Activated naive CD4-positive, alpha-beta T cell treated with anti-CD3 and anti-CD28 coated beads, Interleukin-2, amount 50 U/mL, for 72 hours (primary cell): ENCODE results near the gene PLAGL1. TPM values are rescaled to one million over a fixed set of nuclear protein-coding genes. Genes with fewer than 3 reads are reported as not detected.
"Not testable (repeated sequence)": the region's sequence is repeated elsewhere in the genome, so short reads cannot be mapped to it uniquely, and the experiment has no call there.

Experiments used
- ATAC-seq, 2 donors: fragments of 150-1000 bp; cut with Tn5 transposase; 2 replicates each; pipeline ENCODE4 v1.10.0; 2021; ENCODE audit warnings: mild to moderate bottlenecking in 2 of 2, moderate library complexity in 2 of 2
- DNase-seq, 2 donors: peaks; one replicate each; pipeline ENCODE4 v3.0.0; 2021 to 2022; ENCODE audit warnings: low spot score in 2 of 2
- H3K27ac Mint-ChIP-seq, 2 donors: one replicate each; pipeline ENCODE4 v1.8.0; 2022; ENCODE audit warnings: mild to moderate bottlenecking in 2 of 2, mixed read lengths in 2 of 2
- H3K36me3 Mint-ChIP-seq, 2 donors: one replicate each; pipeline ENCODE4 v1.8.0; 2022; ENCODE audit warnings: mixed read lengths in 2 of 2
- H3K9me3 Mint-ChIP-seq, 2 donors: one replicate each; pipeline ENCODE4 v1.8.0; 2022; ENCODE audit warnings: mixed read lengths in 2 of 2
- total RNA-seq, 2 donors: library from RNA; stranded (reverse); gene quantifications; one replicate each; pipeline ENCODE4 v1.2.3, GENCODE V29; 2022

Gene PLAGL1
- total RNA-seq, 2 donors from 2014 or later, result 11.0 to 18.8 TPM

DNA sequence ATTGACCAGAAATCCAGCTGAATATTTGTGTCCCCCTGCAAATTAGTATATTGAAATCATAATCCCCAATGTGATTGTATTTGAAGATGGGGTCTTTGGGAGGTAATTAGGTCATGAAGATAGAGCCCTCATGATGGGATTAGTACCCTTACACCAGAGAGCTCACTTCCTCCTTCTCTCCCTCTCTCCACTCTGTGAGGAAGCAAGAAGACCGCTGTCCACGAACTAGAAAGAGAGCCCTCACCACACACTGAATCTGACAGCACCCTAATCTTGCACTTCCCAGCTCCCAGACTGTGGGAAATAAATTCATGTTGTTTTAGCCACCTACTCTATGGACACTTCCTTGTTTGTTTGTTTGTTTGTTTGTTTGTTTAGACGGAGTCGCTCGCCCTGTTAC, 11.9 kb upstream of the PLAGL1 start:
- no peak for ATAC-seq
- no peaks in the 10 kb centered on the region for H3K36me3 Mint-ChIP-seq
- no peak for DNase-seq
- H3K27ac Mint-ChIP-seq, result no peak overlapping the region
- peaks cover 0 to 8% of the 10 kb centered on the region in 2 donors for H3K9me3 Mint-ChIP-seq

DNA sequence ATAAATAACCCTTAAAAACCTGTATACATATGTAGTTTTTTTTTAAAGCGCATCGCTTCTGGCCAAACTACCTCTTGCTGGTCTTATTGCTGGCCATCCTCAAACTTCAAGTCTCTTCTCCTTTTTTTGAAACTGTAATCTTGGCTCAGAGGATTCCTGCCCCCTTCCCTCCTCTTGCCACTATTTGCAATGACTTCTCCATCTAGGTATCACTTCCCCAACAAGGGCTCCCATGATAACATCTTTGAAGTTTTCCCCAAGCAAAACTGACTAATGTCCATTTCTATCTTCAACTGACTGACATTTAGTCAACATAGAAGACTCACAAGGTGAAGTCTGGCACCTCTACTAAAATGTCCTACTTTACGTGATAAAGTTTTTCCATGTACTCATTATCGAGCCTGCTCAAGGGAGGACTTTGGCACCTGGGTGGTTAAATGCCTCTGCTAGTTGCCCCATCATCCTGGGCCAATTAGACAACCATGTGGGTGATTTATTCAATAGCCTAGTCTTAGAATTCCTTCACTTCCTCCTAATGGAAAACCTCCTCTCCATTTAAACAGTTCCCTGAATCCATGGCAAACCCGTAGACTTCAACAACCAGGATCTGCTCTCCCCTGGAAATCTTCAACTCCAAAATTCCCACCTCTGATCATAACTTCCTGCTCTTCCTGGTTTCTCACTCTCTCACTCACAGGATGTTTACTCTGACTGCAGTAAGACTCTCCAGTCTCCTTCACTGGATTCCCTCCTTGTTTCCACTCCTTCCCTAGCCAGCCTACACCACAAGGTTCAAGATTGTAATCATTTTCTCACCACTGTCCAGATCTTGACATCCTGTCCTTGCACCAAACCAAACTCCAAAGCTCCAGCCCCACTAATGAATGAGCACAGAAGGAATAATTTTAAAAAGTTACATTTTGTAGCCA, 9.4 kb upstream of the PLAGL1 start:
- no peaks in the 10 kb centered on the region for H3K9me3 Mint-ChIP-seq
- no peak for DNase-seq
- ATAC-seq, result no peak
- H3K27ac Mint-ChIP-seq, result no peak overlapping the region
- no peaks in the 10 kb centered on the region for H3K36me3 Mint-ChIP-seq

DNA sequence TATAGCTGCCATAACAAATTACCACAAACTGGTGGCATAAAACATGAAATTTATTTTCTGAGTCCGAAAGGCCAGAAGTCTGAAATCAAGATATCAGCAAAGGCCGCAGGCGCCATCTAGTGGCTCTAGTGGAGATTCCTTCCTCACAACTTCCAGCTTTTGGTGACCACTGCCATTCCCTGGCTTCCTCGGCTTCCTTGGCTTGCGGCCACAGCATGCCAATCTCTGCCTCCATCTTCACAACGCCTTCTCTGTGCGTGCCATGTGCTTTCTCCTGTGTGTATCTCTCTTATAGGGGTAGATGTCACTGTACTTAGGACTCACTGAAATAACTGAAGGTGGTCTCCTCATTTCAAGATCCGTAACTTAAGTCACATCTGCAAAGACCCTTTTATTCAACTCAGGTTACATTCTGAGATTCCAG, 5.4 kb upstream of the PLAGL1 start:
- Mint-ChIP-seq H3K27ac (no peak overlapping the region), H3K9me3 (no peaks in the 10 kb centered on the region), H3K36me3 (no peaks in the 10 kb centered on the region)
- peak; percentile 57 to 62 for DNase-seq
- ATAC-seq, result peak in 1 of 2 donors; percentile 34

DNA sequence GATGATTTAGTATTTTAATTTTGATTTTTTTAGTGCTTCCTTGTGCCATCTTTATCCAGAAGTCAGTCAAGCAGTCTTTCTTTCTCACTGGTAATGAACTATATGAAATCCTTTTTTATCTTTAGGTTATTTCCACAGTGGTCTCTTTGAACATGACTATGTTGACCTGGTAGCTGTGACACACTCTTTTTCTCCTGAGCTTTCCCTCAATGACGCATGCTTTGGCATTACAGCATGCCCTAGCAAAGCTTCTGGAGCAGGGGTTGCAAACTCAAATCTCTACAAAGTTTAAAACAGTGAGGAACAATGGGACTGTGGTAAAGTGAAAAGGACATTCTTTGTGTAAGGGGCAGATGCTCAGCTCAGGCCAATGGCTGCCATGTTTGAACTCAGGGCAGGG, 4.5 kb upstream of the PLAGL1 start:
- DNase-seq, result no peak
- no peak for ATAC-seq
- no peaks in the 10 kb centered on the region for H3K36me3 Mint-ChIP-seq
- H3K9me3 Mint-ChIP-seq, result no peaks in the 10 kb centered on the region
- no peak overlapping the region for H3K27ac Mint-ChIP-seq

DNA sequence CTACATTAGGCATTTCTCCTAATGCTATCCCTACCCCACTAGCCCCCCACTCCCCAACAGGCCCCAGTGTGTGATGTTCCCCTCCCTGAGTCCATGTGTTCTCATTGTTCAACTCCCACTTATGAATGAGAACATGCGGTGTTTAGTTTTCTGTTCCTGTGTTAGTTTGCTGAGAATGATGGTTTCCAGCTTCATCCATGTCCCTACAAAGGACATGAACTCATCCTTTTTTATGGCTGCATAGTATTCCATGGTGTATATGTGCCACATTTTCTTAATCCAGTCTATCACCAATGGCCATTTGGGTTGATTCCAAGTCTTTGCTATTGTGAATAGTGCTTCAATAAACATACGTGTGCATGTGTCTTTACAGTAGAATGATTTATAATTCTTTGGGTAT, 1.6 kb upstream of the PLAGL1 start:
- not testable (repeated sequence) for H3K27ac Mint-ChIP-seq, H3K9me3 Mint-ChIP-seq, ATAC-seq

DNA sequence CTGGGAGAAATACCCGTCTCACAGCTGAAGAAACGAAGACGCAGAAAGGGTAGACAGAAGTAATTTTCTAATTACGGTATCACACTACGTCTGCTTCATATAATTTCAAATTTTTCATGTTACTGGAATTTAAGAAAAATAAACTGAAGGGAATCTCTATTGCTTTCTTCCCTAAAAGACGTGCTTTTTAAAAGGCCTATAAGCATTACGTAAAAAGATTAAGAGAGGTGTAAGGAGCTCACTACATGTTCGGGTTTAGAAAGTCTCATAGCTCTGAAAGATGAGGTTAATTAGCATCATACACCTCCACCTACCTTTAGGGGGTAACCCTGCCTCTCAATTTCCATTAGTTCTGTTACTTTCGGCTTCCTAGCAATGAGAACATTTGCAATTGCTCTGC, 787 bp upstream of the PLAGL1 start:
- Mint-ChIP-seq H3K27ac (no peak overlapping the region), H3K36me3 (no peaks in the 10 kb centered on the region), H3K9me3 (no peaks in the 10 kb centered on the region)
- no peak for ATAC-seq
- DNase-seq, result no peak

More for the DNA sequence above, 1.6 kb upstream of the PLAGL1 start:
- not testable (repeated sequence) for DNase-seq, H3K36me3 Mint-ChIP-seq

DNA sequence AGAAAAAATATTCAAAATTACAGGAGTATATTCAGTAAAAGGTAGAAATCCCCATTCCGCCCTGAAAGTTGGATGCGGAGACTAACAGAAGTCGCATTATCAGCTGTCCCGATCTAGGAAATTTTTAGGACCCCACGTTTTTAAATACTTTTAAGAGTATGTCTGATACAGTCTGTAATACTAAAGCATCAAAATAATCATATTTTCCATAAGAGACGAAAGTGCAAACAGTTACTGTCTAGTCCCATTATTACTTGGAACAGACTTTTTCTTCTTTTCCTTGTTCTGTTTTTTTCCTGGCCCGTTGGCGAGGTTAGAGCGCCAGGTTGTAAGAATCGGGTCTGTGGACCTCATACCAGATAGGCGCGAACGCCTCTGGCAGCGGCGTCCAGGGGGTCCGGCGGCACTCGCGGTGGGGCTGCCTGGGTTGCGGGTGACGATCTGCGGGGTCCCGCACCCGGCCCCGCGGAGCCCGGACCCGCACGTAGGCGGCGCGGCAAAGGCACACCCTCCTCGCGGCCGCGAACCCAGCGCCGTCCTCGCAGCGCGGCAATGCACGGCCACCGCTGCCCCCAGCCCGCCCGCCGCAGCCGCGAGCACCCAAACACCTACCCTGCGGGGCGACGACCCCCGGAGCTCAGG, 460 bp downstream of the PLAGL1 start:
- ATAC-seq, result peak; percentile 51 to 61

DNA sequence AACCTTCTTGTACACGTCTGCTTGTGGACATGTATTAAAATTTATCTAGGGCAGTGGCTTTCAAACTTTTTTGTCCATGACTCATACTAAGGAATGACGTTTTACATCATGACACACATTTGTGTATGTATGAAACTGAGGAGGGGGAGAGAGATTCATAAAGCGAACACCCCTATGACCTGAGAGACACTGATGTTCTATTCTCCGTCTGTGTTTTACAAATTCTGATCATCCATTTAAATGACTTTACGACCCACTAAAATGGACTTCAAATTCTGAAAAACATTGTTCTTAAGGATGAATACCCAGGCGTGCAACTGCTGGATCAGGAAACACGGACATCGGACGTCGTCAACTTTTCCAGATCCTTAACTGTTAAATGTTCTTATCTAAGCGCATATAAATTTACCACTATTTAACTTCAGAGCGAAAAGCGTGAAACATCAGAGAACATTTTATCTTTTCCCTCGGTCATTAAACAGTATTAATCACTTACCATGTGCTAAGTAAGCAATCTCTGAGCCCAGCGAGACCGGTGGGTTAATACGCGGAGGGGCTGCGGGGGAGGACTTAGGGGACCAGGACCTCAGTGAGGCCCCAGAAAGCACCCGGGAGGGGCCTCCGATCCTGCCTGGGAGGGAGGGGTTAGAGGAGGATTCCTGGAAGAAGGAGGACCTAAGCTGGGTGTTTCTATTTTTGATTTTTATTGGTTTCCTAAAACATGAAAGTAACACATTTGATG, 1.2 kb downstream of the PLAGL1 start:
- Mint-ChIP-seq H3K36me3 (no peaks in the 10 kb centered on the region), H3K9me3 (no peaks in the 10 kb centered on the region), H3K27ac (no peak overlapping the region)
- no peak for DNase-seq
- peak in 1 of 2 donors; percentile 56 for ATAC-seq

More for the DNA sequence above, 460 bp downstream of the PLAGL1 start:
- peak overlapping the region in 1 of 2 donors; percentile 36 for H3K27ac Mint-ChIP-seq
- peak in 1 of 2 donors; percentile 55 for DNase-seq
- H3K9me3 Mint-ChIP-seq, result no peaks in the 10 kb centered on the region
- H3K36me3 Mint-ChIP-seq, result no peaks in the 10 kb centered on the region

DNA sequence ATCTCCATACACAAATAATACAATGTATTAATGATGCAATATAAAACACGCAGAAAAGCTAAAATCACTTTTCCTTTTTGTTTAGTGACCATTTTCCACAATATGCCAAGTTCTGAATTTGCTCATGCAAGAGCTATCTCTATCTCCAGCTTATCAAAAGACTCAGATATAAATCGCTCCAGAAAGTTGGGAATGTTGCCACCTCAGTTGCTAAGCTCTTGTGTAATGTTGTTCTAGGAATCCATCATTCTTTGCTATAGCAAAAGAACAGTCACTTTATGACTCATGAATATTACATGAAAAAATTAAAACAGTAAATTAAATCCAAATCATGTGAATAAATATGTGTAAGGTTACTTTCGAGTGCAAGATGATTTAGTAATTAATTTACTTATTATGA, 8.7 kb downstream of the PLAGL1 start:
- Mint-ChIP-seq H3K27ac (no peak overlapping the region), H3K9me3 (no peaks in the 10 kb centered on the region), H3K36me3 (no peaks in the 10 kb centered on the region)
- DNase-seq (no peak), ATAC-seq (no peak)

DNA sequence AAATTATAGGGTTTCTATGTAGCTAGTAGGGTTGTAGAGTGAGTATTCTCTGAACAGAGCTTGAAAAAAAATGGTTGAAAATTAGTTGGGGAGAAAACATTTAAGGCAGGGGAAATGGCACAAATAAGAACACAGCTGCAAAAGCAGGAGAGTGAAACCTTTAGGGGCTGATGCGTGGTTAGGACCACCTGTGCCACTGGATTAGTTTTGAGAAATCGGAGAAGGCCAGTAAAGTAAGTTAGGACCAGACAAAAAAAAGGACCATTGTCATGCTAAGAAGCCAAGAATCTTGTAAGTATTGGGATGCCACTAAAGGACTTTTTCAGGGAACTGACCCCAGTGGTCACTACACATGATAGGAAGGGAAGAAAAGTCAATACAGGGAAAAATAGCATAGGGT, 9.4 kb downstream of the PLAGL1 start:
- DNase-seq (no peak), ATAC-seq (no peak)
- Mint-ChIP-seq H3K36me3 (no peaks in the 10 kb centered on the region), H3K27ac (no peak overlapping the region), H3K9me3 (no peaks in the 10 kb centered on the region)

DNA sequence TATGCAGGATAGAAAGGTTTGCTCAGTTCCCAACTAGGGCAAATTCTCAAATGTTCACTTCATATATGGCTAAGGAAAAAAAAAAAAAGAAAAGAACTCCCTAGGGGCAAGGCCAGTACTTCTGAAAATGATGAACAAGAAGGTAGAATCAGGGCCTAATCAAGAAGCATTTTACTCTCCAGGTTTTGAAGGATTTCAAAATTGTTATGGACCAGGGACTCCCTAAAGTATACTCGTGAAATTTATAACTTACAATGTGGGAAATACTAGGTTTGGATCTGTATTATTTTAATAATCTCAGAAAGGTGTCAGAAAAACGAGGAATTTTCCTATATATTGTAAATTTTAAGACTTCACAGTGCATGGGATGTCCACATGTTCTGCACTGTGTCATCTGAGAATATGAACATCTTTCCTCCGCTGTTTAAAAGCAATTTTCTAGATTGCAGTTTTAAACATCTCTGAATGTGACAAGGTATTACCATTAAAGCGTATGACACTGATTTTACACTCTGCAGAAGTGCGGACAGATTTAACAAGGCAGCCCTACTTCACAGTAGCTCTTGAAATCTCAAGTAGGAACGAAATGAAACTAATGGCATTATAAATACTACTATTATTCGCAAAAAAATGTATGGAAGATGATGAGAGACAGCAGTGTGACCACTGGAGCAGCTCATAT, 14.0 kb downstream of the PLAGL1 start:
- Mint-ChIP-seq H3K36me3 (no peaks in the 10 kb centered on the region), H3K27ac (no peak overlapping the region), H3K9me3 (no peaks in the 10 kb centered on the region)
- ATAC-seq (no peak), DNase-seq (no peak)

DNA sequence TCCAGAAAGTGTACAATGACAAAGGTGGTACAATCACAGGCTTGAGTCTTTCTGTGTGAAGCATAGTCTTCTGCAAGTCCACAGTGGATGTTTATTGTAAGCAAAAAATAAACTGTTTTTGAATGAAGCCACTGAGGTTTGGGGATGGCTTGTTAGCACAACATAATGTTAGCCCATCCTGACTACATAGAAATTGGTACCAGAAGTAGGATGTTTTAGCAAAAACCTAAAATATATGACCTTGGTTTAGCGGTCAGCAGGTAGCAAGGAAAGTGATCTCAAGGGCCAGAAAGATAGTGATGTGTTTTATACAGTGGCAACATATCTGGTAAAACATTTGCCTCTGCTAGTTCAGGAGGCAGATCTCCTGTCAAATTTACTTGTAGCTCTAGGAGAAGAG, 15.8 kb downstream of the PLAGL1 start:
- H3K27ac Mint-ChIP-seq, result no peak overlapping the region
- H3K9me3 Mint-ChIP-seq, result no peaks in the 10 kb centered on the region
- H3K36me3 Mint-ChIP-seq, result no peaks in the 10 kb centered on the region
- ATAC-seq (no peak), DNase-seq (no peak)

DNA sequence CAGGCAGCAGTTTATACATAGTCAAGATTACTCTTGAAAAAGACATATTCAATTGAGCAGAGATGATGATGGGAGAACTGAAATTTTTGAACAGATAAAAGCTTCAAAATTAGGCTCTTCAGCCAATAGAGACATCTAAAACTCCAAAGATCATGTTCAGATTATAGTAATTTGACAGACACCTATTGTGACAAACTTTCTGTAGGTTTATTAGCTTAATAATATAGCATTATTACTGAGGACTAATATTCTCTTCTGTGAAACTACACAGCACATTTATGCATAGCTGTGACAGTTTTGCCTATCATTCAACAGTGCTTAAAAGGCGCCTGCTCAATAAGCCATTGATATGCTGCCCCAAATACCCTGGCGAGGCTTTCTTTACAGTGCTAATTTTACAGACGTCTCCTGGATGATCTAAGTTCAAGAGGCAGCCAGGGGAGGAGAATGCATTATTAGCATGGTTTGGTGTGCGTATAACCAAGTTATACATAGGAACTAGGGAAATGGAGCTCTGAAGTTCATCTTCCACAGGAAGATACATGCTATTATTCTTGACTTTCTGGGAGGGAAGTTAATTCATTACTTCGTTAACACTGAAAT, 21.5 kb downstream of the PLAGL1 start:
- Mint-ChIP-seq H3K9me3 (no peaks in the 10 kb centered on the region), H3K36me3 (no peaks in the 10 kb centered on the region), H3K27ac (no peak overlapping the region)
- DNase-seq (no peak), ATAC-seq (no peak)

DNA sequence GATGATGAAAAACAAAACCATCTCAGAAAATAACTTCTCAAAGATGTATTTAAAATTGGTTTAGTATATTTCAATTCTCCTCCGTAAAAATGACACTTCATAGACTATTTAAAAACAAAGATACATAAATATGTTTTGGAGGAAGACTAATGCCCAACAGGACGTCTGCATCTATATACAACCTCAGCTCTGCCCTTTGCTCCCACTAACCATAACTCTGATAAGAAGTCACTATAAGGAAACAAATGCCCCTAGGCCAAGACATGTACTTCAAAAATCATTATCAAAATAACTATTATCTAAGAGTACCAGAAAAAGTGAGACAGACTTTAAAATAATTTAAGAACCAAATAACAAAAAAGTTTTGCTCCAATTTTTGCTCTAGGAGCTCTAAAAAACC, 23.4 kb downstream of the PLAGL1 start:
- H3K27ac Mint-ChIP-seq, result no peak overlapping the region

DNA sequence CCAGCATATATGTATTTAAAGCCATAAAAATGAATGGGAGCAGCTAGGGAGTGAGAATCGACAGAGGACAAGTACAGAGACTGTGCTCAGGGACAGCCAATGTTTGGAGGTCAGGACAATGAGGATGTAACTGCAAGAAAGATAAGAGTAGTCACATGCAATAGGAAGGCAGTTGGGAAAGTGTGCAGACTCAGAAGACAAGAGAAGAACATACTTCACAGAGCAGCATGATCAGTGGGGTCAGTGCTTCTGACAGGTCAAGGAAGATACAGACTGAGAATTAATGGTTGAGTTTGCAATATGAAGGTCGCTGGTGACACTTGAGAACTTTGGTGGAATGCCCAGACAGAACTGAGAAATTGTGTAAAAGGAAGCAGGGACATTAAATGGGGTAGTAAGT, 25.1 kb downstream of the PLAGL1 start:
- ATAC-seq (no peak), DNase-seq (no peak)
- H3K36me3 Mint-ChIP-seq, result no peaks in the 10 kb centered on the region
- H3K27ac Mint-ChIP-seq, result no peak overlapping the region
- H3K9me3 Mint-ChIP-seq, result no peaks in the 10 kb centered on the region

More for the DNA sequence above, 23.4 kb downstream of the PLAGL1 start:
- ATAC-seq, result no peak
- Mint-ChIP-seq H3K36me3 (no peaks in the 10 kb centered on the region), H3K9me3 (no peaks in the 10 kb centered on the region)
- DNase-seq, result no peak

DNA sequence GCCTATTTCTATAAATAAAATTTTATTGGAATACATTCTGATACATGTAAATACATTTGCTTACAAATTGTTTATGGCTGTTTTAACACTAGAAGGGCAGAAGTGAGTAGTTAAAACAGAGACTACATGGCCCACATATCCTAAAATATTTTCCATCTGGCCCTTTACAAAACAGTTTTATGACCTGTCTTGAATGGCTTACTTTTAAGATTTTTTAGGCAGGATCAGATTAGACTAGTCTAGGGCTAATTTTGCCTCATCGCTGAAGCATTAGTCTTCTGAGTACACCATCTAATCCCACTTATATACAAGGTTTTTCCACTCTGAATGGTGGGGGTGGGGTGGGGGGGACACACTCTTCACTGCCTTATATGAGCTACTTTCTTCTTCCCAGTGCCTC, 27.1 kb downstream of the PLAGL1 start:
- ATAC-seq (no peak), DNase-seq (no peak)
- Mint-ChIP-seq H3K27ac (no peak overlapping the region), H3K9me3 (no peaks in the 10 kb centered on the region), H3K36me3 (no peaks in the 10 kb centered on the region)
